Neural cell (in vitro differentiated cells): ENCODE measurements around the gene MTFP1.

Experiments
- REST ChIP-seq: IDR thresholded peaks from 2 replicates; pipeline ENCODE4 v1.6.1; 2012; ENCODE audit warnings: borderline replicate concordance
- TF ChIP-seq, protein P1 (sequence below): fragments of 450-650 bp; IDR thresholded peaks from 2 replicates; pipeline ENCODE4 v1.5.1; 2014; ENCODE audit warnings: antibody characterized with exemption, mild to moderate bottlenecking, moderate library complexity; ENCODE audit not compliant: poor library complexity, severe bottlenecking

DNA sequence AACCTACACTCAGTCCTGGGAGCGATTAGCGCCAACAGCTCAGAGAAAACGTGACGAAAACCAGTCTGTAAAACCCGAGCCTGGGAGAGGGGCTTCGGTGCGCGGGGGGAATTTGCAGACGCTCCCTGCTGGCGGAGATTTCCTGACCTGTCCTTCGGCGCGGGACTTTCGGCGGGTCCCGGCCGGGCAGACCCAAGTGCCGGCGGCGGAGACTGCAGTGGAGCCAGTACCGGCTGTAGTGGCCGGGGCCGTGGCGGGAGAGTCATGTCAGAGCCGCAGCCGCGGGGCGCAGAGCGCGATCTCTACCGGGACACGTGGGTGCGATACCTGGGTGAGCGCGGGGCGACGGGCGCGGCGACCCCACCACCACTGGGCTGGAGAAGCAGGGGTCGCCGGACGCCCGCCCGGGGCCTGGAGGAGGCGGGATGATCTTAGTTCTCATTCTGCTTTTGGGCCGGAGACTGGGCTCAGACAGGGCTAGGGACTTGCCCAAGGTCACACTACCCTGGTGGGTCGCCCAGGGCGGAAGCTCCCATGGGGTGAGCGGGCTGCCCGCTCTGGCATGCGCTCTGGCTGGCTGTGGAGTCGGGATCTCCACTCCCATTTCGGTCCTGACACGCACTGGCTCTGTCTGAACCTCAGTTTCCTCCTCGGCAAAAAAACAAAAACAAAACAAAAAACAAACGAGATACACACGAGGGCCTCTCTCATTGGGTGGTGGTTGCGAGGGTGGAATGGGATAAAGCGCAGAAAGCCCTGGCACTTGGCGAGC lies at the start of gene MTFP1:
- TF ChIP-seq, protein P1, sequence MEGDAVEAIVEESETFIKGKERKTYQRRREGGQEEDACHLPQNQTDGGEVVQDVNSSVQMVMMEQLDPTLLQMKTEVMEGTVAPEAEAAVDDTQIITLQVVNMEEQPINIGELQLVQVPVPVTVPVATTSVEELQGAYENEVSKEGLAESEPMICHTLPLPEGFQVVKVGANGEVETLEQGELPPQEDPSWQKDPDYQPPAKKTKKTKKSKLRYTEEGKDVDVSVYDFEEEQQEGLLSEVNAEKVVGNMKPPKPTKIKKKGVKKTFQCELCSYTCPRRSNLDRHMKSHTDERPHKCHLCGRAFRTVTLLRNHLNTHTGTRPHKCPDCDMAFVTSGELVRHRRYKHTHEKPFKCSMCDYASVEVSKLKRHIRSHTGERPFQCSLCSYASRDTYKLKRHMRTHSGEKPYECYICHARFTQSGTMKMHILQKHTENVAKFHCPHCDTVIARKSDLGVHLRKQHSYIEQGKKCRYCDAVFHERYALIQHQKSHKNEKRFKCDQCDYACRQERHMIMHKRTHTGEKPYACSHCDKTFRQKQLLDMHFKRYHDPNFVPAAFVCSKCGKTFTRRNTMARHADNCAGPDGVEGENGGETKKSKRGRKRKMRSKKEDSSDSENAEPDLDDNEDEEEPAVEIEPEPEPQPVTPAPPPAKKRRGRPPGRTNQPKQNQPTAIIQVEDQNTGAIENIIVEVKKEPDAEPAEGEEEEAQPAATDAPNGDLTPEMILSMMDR, result peak; percentile 13
- peak; percentile 10 for TF ChIP-seq REST
